ENCODE results near the gene HVCN1. TPM values are rescaled to one million over a fixed set of nuclear protein-coding genes. Genes with fewer than 3 reads are reported as not detected.

Gene HVCN1
- total and polyA plus RNA-seq, 2 experiments from 2014 or later = 3.0 to 4.1 TPM

DNA sequence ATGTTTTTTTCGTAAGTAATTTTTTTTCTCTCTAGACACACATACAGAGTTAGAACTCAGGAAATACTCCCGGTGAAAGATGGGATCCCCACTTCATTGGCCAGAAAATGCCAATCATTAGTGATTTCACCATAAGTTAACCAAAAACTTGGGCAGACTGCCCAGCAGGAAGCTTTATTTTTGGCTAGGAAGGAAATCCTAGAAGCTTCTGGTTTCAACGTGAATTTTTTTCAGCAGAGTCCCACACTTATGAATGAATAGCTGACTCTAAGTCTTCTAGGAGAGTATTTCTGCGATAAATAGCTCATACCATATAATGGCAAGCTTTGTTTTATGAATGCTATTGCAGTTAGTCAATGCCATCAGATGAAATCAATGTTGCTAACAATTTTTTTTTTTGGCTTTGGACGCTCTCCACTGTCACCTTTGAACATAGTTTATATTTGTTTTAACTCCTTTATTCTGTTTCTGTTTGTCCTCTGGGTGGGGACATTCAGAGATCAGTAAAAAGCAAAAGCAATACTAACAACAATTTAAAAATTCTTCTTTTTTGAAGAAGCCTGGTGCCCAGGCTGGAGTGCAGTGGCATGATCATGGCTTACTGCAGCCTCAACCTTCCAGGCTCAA lies 44.3 kb upstream of the HVCN1 start:
- peak; percentile 62 for DNase-seq
- Histone ChIP-seq H3K36me3 (ENCODE audit: low read depth) (peaks cover 50% of the 10 kb centered on the region), H3K9ac (no peak overlapping the region), H3F3A (ENCODE audit: insufficient read depth) (0 out of 2 replicates have a peak, but pooled peaks cover 9% of the 10 kb centered on the region), H3K4me1 (ENCODE audit: insufficient read depth) (peaks cover 27% of the 10 kb centered on the region), H3K9me2 (ENCODE audit: insufficient read depth) (no peaks in the 10 kb centered on the region), H2AFZ (no peak overlapping the region), H3K27ac (no peak overlapping the region), H3K27me3 (replicated peaks; ENCODE audit: insufficient read depth) (no peaks in the 10 kb centered on the region), H4K20me1 (ENCODE audit: insufficient read depth) (peaks cover 6% of the 10 kb centered on the region; the same call in 1 of the 2 replicates), H3K79me2 (ENCODE audit: insufficient read depth) (peaks cover 100% of the 10 kb centered on the region), H3K4me3 (no peak overlapping the region), H3K9me3 (ENCODE audit: low read depth) (no peaks in the 10 kb centered on the region), H3K4me2 (ENCODE audit: unreplicated experiment) (peak overlapping the region; percentile 14)
- TF ChIP-seq EZH2phosphoT487 (IDR thresholded peaks at IDR 0.05; ENCODE audit: insufficient read depth, low read depth) = no peak
- TF ChIP-seq EZH2 (IDR thresholded peaks at IDR 0.05; ENCODE audit: insufficient read depth, poor library complexity, severe bottlenecking) = no peak
- in situ Hi-C loops (cut with MboI) = no loop called here
- 50 to 58% methylated on average over 5 of the region's 5 CpGs for WGBS, 2 experiments (ENCODE audit: low coverage in 1 of 2, low lambda C conversion rate in 2 of 2, missing lambda C conversion rate in 2 of 2)

DNA sequence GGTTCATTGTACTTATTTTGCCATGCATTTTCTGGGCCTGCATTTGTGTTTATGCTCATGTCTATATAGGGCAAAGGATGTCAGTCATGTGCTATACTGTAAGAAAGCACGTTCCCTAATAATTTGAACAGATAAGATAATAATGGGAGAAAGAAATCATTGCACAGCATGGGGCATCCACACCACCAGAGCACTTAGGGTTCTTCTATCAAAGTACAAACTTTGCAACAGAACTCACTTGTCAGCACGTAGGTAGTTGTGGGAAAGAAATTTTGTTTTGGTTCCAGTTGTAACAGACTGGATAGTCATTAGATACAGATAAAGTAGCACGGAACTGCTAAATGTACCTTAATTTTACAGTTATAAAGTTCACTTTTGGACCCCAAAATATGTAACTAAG lies 43.7 kb upstream of the HVCN1 start:
- Histone ChIP-seq H3K9ac (no peak overlapping the region), H3K9me3 (ENCODE audit: low read depth) (no peaks in the 10 kb centered on the region), H3K36me3 (ENCODE audit: low read depth) (peaks cover 53% of the 10 kb centered on the region), H3K4me2 (ENCODE audit: unreplicated experiment) (no peak overlapping the region), H3K9me2 (ENCODE audit: insufficient read depth) (no peaks in the 10 kb centered on the region), H3F3A (ENCODE audit: insufficient read depth) (0 out of 2 replicates have a peak, but pooled peaks cover 2% of the 10 kb centered on the region), H3K79me2 (ENCODE audit: insufficient read depth) (peaks cover 100% of the 10 kb centered on the region), H2AFZ (no peak overlapping the region), H3K4me1 (ENCODE audit: insufficient read depth) (peaks cover 22% of the 10 kb centered on the region), H3K27me3 (replicated peaks; ENCODE audit: insufficient read depth) (no peaks in the 10 kb centered on the region), H3K27ac (no peak overlapping the region), H4K20me1 (ENCODE audit: insufficient read depth) (peaks cover 6% of the 10 kb centered on the region; the same call in 1 of the 2 replicates), H3K4me3 (no peak overlapping the region)
- in situ Hi-C loops (cut with MboI) = no loop called here
- no peak for DNase-seq
- 56 to 57% methylated on average over 3 of the region's 3 CpGs for WGBS, 2 experiments (ENCODE audit: low coverage in 1 of 2, low lambda C conversion rate in 2 of 2, missing lambda C conversion rate in 2 of 2)
- no peak for TF ChIP-seq EZH2 (IDR thresholded peaks at IDR 0.05; ENCODE audit: insufficient read depth, poor library complexity, severe bottlenecking)
- TF ChIP-seq EZH2phosphoT487 (IDR thresholded peaks at IDR 0.05; ENCODE audit: insufficient read depth, low read depth) = no peak

DNA sequence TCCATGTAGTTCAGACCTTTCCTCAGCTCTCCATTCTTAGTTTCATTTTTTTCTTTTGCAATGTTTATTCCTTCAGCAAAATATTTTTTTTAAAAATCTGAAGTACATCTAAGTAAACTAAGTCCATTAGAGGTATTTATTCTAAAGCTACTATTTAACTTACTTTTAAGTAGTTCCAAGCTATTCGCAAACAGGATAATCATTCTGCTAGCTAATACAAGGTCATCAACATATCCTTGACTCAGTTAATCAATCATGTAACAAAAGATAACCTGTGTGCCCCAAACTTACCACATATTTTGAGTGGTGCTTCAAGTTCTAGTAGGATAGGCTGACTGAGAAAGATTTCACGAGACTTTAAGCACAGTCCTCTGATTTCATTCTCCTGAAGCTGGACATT lies 42.6 kb upstream of the HVCN1 start:
- 77 to 86% methylated on average over 2 of the region's 2 CpGs for WGBS, 2 experiments (ENCODE audit: low coverage in 1 of 2, low lambda C conversion rate in 2 of 2, missing lambda C conversion rate in 2 of 2)
- Histone ChIP-seq H3K4me2 (ENCODE audit: unreplicated experiment) (no peak overlapping the region), H3K27me3 (replicated peaks; ENCODE audit: insufficient read depth) (no peaks in the 10 kb centered on the region), H3K36me3 (ENCODE audit: low read depth) (peaks cover 56% of the 10 kb centered on the region), H2AFZ (no peak overlapping the region), H3K4me3 (no peak overlapping the region), H3K9me3 (ENCODE audit: low read depth) (no peaks in the 10 kb centered on the region), H3K79me2 (ENCODE audit: insufficient read depth) (peaks cover 100% of the 10 kb centered on the region), H3K9me2 (ENCODE audit: insufficient read depth) (no peaks in the 10 kb centered on the region), H4K20me1 (ENCODE audit: insufficient read depth) (peaks cover 6% of the 10 kb centered on the region; the same call in 1 of the 2 replicates), H3K27ac (no peak overlapping the region), H3K9ac (no peak overlapping the region), H3F3A (ENCODE audit: insufficient read depth) (no peaks in the 10 kb centered on the region), H3K4me1 (ENCODE audit: insufficient read depth) (peaks cover 12% of the 10 kb centered on the region)
- TF ChIP-seq EZH2phosphoT487 (IDR thresholded peaks at IDR 0.05; ENCODE audit: insufficient read depth, low read depth) (no peak), EZH2 (IDR thresholded peaks at IDR 0.05; ENCODE audit: insufficient read depth, poor library complexity, severe bottlenecking) (no peak)
- no peak for DNase-seq
- in situ Hi-C loops (cut with MboI) = no loop called here

DNA sequence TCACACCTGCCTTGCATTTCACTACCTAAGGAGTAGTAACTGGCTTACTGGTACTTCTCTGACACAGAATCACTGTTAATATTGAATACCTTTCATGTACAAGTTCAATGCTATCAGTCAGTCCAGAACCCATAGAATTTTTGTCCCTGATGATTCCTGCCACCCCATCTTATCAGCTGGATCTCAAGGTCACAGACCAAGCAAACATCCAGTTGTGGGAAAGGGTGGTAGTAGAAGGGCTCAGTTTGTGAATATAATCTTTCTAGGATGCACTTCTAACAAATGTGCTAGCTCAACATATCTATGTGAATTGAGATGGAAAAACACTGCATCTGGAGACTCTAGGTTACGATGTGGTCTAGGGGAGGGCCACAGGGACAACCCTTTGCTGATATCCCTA lies 39.7 kb upstream of the HVCN1 start:
- H4K20me1 ChIP-seq (ENCODE audit: insufficient read depth) = peaks cover 6% of the 10 kb centered on the region; the same call in 1 of the 2 replicates
- 90 to 97% methylated on average over 1 of the region's 1 CpG for WGBS, 2 experiments (ENCODE audit: low coverage in 1 of 2, low lambda C conversion rate in 2 of 2, missing lambda C conversion rate in 2 of 2)
- H3K79me2 ChIP-seq (ENCODE audit: insufficient read depth) = peaks cover 100% of the 10 kb centered on the region
- no peaks in the 10 kb centered on the region for H3F3A ChIP-seq (ENCODE audit: insufficient read depth)
- H3K9ac ChIP-seq = no peak overlapping the region
- no peaks in the 10 kb centered on the region for H3K9me3 ChIP-seq (ENCODE audit: low read depth)
- H2AFZ ChIP-seq = no peak overlapping the region
- peaks cover 9% of the 10 kb centered on the region for H3K4me1 ChIP-seq (ENCODE audit: insufficient read depth)
- H3K9me2 ChIP-seq (ENCODE audit: insufficient read depth) = no peaks in the 10 kb centered on the region
- no peak for DNase-seq
- in situ Hi-C loops (cut with MboI) = no loop called here
- H3K27me3 ChIP-seq (replicated peaks; ENCODE audit: insufficient read depth) = no peaks in the 10 kb centered on the region
- H3K36me3 ChIP-seq (ENCODE audit: low read depth) = peaks cover 65% of the 10 kb centered on the region
- no peak overlapping the region for H3K27ac ChIP-seq
- H3K4me2 ChIP-seq (ENCODE audit: unreplicated experiment) = no peak overlapping the region
- H3K4me3 ChIP-seq = no peak overlapping the region
- no peak for TF ChIP-seq EZH2 (IDR thresholded peaks at IDR 0.05; ENCODE audit: insufficient read depth, poor library complexity, severe bottlenecking)
- no peak for TF ChIP-seq EZH2phosphoT487 (IDR thresholded peaks at IDR 0.05; ENCODE audit: insufficient read depth, low read depth)

Data from GM23248 (cell line).